ENCODE results near the gene SLC34A1. TPM values are rescaled to one million over a fixed set of nuclear protein-coding genes. Genes with fewer than 3 reads are reported as not detected.

The SLC34A1 gene
- total RNA-seq, 1 donor from 2014 or later, result not detected

DNA sequence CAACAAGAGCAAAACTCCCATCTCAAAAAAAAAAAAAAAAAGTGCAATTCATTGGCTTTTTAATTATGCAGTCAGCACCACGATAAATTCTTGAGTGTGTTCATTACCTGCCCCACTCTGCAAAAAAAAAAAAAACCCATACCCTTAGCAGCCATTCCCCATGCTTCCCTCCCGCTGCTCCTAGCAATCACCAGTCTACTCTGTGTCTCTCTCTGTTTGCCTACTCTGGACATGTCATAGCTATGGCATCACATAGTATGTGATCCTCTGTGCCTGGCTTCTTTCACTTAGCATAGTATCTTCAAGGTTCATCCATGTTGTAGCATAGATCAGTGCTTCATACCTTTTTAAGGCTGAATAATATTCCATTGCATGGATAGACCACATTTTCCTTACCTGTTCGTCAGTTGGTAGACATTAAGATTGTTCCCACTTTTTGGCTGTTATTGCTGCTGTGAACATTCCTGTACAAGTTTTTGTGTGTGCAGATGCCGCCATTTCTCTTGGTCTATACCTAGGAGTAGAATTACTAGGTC is 55.4 kb downstream of the SLC34A1 start:
- DNase-seq (ENCODE audit: low read depth), result no peak

DNA sequence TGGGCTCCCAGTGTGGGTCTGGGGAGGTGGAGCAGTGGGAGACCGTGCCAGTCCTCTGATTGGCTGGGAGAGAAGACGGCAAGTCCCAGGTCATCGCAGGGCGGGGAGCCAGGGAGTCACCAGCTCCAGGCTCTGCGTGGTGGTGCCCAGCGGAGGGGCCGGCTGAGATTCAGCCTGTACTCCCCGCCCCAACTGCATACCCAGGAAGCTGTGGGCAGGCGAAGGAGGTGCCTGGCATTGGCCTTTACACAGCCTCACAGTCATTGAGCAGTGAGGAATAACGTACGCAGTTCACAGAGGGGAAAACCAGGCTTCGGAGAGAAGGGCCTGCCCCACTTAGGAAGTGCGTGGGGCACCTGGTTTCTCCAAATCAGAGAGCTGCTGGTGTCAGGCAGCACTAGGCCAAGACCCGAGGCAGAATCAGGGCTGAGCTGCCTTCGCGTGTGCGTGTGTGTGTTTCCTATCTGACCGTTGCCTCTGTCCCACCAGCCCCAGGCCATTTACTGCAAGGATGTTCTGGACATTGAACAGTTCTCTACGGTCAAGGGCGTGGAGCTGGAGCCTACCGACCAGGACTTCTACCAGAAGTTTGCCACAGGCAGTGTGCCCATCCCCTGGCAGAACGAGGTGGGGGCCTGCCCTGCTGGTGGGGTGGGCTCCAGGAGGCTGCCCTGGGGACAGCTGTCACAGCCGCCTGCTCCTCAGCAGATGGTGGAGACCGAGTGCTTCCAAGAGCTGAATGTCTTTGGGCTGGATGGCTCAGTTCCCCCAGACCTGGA is 56.2 kb downstream of the SLC34A1 start:
- no peak overlapping the region for H3K4me3 ChIP-seq (ENCODE audit: low read depth, low read length)
- TF ChIP-seq, protein P1, sequence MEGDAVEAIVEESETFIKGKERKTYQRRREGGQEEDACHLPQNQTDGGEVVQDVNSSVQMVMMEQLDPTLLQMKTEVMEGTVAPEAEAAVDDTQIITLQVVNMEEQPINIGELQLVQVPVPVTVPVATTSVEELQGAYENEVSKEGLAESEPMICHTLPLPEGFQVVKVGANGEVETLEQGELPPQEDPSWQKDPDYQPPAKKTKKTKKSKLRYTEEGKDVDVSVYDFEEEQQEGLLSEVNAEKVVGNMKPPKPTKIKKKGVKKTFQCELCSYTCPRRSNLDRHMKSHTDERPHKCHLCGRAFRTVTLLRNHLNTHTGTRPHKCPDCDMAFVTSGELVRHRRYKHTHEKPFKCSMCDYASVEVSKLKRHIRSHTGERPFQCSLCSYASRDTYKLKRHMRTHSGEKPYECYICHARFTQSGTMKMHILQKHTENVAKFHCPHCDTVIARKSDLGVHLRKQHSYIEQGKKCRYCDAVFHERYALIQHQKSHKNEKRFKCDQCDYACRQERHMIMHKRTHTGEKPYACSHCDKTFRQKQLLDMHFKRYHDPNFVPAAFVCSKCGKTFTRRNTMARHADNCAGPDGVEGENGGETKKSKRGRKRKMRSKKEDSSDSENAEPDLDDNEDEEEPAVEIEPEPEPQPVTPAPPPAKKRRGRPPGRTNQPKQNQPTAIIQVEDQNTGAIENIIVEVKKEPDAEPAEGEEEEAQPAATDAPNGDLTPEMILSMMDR (conservative IDR thresholded peaks at IDR 0.05; ENCODE audit: low read depth, low read length), result no peak
- DNase-seq (ENCODE audit: low read depth), result no peak

More for the DNA sequence above, 55.4 kb downstream of the SLC34A1 start:
- no peak overlapping the region for H3K4me3 ChIP-seq (ENCODE audit: low read depth, low read length)
- TF ChIP-seq, protein P1 (conservative IDR thresholded peaks at IDR 0.05; ENCODE audit: low read depth, low read length), result no peak

DNA sequence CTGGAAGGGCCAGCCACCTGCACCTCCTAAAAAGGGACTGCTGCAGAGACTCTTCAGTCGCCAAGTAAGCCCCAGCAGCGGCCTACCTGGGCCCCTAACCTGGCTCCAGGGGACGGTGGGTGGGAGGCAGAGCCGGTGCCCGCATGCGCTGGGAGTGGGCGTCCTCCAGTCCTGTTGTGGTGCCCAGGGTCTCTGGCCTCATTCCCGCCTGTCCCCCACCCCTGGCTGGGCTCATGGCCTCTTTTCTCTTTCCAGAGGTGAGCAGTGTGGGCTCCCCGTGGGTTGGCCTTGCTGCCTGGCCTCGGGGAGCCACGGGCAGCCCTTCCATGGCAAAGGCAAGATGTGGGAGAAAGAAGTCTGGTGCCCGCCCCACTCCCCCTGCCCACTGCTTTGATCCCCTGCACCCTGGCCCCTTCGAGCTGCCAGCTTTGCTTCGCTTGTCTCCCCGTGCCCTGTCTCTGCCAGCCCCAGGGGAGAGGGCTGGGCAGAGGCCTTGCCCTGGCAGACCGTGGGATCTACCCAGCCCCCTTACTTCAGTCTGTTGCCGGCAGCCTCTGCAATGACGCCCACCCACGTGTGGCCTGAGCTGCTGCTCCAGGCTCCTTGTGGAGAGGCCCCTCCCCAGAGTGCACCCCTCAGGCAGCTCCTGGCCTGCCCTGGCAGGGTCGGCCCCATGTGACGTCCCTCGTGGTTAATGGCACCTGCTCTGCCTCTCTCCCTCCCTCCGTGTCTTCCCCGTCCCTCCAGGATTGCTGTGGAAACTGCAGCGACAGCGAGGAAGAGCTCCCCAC is 57.0 kb downstream of the SLC34A1 start:
- no peak overlapping the region for H3K4me3 ChIP-seq (ENCODE audit: low read depth, low read length)
- TF ChIP-seq, protein P1 (conservative IDR thresholded peaks at IDR 0.05; ENCODE audit: low read depth, low read length), result no peak
- no peak for DNase-seq (ENCODE audit: low read depth)

DNA sequence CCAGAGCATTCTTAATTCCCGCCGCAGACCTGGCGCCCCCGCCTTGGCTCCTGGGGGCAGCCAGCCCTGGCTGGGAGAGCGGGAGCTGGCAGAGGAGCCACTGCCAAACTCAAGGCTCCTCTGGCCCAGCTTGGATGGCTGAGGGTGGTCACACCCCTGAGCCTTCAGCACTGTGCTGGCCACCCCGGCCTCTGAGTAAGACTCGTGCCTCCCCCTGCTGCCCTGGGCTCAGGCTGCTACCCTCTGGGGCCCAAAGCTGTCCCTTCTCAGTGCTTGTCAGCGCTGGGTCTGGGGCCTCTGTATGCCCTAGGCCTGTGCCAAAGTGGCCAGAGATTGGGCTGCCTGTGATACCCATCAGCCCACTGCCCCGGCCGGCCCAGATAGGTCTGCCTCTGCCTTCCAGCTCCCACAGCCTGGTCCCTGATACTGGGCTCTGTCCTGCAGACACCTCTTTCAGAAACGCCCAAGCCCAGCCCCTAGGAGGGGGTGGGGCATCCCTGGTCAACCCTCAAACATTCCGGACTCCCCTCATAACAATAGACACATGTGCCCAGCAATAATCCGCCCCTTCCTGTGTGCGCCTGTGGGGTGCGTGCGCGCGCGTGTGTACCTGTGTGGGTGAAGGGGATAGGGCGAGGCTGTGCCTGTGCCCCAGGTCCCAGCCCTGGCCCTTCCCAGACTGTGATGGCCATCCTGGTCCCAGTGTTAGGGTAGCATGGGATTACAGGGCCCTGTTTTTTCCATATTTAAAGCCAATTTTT is 58.0 kb downstream of the SLC34A1 start:
- H3K4me3 ChIP-seq (ENCODE audit: low read depth, low read length), result no peak overlapping the region
- DNase-seq (ENCODE audit: low read depth), result no peak
- TF ChIP-seq, protein P1 (conservative IDR thresholded peaks at IDR 0.05; ENCODE audit: low read depth, low read length), result no peak

DNA sequence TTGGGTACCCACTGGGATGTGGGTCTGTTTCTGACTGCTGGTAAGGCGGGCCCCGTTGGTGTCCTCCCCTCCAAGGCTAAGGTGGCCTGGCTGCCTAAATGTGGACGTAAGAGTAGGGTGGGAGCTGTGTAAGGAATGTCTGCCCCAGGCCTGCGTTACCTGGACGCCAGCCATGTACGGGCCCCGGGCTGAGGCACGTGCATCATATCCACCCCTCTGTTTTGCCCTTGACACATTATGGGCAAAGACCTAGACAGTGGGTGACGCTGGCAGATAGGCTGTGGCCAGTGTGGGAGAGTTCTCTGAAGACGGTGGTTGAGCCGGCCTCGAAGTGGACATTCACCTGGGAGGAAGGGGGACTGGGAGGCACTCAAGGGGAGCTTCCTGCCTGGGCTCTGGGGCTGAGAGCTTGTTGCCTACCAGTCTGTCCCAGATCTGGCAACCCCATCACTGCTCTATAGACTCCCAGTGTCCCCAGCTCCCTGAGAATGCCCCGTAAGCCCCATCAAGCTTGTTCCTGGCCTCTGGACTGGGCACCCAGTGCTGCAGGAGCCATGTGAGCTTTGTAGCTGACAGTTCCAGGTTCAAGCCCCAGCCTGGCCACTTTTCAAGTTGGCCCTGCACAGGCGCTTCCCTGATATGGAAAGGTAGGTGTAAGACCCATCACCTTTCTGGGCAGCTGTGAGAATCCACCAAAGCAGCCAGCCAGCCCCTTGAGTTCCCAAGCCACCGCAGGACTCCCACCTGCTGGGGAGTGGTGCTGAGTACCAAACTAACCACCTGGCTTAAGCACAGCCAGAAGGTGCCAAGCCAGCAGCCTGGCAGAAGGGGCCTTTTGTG is 59.1 kb downstream of the SLC34A1 start:
- no peak overlapping the region for H3K4me3 ChIP-seq (ENCODE audit: low read depth, low read length)
- TF ChIP-seq, protein P1 (conservative IDR thresholded peaks at IDR 0.05; ENCODE audit: low read depth, low read length), result no peak
- DNase-seq (ENCODE audit: low read depth), result no peak
